Measurements from ENCODE around the gene NPFFR1.

The NPFFR1 gene

DNA sequence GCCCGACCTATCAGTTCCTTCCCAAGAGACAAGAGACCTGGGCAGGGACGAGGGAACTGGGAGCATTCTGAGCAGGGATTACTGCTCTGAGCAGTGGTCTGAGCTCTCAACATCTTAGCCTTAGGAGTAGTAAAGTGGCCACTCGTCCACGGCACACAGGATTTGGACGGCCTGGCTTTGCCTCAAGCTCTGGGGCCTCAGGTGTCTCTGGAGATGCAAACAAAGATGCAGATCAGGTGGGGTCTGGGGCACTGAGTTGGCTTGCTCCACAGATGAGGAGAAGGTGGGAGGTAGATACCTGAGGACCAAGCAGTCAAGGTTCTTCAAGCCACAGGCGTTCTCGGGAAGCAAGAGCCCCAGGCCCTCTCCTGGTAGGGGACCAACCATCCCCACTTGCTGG is 16.1 kb upstream of the NPFFR1 start:
- H3K36me3 ChIP-seq (ENCODE audit: control insufficient read depth, insufficient read depth, low read length), result no peaks in the 10 kb centered on the region
- H3K4me1 ChIP-seq, result no peaks in the 10 kb centered on the region
- H3K9ac ChIP-seq, result no peak overlapping the region
- no peak overlapping the region for H2AFZ ChIP-seq
- no peak overlapping the region for H3K27ac ChIP-seq
- TF ChIP-seq, protein P1, sequence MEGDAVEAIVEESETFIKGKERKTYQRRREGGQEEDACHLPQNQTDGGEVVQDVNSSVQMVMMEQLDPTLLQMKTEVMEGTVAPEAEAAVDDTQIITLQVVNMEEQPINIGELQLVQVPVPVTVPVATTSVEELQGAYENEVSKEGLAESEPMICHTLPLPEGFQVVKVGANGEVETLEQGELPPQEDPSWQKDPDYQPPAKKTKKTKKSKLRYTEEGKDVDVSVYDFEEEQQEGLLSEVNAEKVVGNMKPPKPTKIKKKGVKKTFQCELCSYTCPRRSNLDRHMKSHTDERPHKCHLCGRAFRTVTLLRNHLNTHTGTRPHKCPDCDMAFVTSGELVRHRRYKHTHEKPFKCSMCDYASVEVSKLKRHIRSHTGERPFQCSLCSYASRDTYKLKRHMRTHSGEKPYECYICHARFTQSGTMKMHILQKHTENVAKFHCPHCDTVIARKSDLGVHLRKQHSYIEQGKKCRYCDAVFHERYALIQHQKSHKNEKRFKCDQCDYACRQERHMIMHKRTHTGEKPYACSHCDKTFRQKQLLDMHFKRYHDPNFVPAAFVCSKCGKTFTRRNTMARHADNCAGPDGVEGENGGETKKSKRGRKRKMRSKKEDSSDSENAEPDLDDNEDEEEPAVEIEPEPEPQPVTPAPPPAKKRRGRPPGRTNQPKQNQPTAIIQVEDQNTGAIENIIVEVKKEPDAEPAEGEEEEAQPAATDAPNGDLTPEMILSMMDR (IDR thresholded peaks at IDR 0.05), result no peak
- H3K4me3 ChIP-seq (ENCODE audit: low read depth, low read length), result no peak overlapping the region
- no peaks in the 10 kb centered on the region for H3K79me2 ChIP-seq
- no peaks in the 10 kb centered on the region for H3K9me3 ChIP-seq (ENCODE audit: control insufficient read depth, low read length)
- no peak overlapping the region for H3K4me2 ChIP-seq (ENCODE audit: low read length)
- H3K27me3 ChIP-seq (ENCODE audit: control insufficient read depth, insufficient read depth, low read length), result no peaks in the 10 kb centered on the region

DNA sequence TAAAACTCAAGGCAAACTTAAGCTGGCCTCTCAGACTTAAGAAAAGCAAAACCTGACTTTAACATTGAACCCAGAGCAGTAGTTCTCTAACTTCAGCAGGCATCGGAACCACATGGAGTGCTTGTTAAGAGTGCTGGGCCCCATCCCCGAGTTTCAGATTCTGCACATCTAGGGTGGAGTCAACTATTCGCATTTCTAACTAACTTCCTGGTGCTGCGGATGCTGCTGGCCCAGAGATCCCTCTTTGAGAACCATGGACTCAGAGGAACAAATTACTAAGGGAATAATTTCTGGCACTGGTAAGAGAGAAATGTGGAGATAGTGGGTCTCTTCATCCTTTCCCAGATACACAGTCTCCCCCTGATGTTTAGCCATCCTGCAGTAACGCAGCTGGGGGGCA is 14.6 kb upstream of the NPFFR1 start:
- Histone ChIP-seq H3K4me1 (no peaks in the 10 kb centered on the region), H3K27ac (no peak overlapping the region), H3K9ac (no peak overlapping the region), H3K27me3 (ENCODE audit: control insufficient read depth, insufficient read depth, low read length) (no peaks in the 10 kb centered on the region), H3K9me3 (ENCODE audit: control insufficient read depth, low read length) (no peaks in the 10 kb centered on the region), H2AFZ (no peak overlapping the region), H3K4me2 (ENCODE audit: low read length) (no peak overlapping the region), H3K79me2 (no peaks in the 10 kb centered on the region), H3K4me3 (ENCODE audit: low read depth, low read length) (no peak overlapping the region), H3K36me3 (ENCODE audit: control insufficient read depth, insufficient read depth, low read length) (no peaks in the 10 kb centered on the region)
- TF ChIP-seq, protein P1 (IDR thresholded peaks at IDR 0.05), result no peak

DNA sequence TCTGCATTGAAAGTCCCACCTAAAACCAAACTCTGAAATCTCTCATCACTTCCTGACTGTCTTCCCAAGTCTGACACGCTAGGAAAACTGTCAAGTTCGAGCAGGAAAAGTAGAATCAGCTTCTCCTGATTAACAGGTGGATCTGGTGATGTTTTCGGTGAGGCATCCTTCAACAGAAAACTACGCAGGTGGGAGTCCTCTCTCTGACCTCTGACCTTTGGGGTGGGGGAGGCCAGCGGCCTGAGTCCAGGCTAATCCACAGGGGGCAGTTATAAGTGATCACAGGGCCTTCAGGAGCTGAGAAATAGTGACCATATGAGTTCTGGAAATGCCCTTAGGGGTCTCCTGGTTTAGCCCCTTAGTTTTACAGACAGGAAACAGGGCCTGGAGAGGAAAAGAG is 13.4 kb upstream of the NPFFR1 start:
- Histone ChIP-seq H3K4me2 (ENCODE audit: low read length) (no peak overlapping the region), H3K27ac (no peak overlapping the region), H3K9ac (no peak overlapping the region), H3K27me3 (ENCODE audit: control insufficient read depth, insufficient read depth, low read length) (no peaks in the 10 kb centered on the region), H2AFZ (no peak overlapping the region), H3K36me3 (ENCODE audit: control insufficient read depth, insufficient read depth, low read length) (no peaks in the 10 kb centered on the region), H3K4me3 (ENCODE audit: low read depth, low read length) (no peak overlapping the region), H3K4me1 (no peaks in the 10 kb centered on the region), H3K79me2 (no peaks in the 10 kb centered on the region), H3K9me3 (ENCODE audit: control insufficient read depth, low read length) (no peaks in the 10 kb centered on the region)
- TF ChIP-seq, protein P1 (IDR thresholded peaks at IDR 0.05), result no peak

DNA sequence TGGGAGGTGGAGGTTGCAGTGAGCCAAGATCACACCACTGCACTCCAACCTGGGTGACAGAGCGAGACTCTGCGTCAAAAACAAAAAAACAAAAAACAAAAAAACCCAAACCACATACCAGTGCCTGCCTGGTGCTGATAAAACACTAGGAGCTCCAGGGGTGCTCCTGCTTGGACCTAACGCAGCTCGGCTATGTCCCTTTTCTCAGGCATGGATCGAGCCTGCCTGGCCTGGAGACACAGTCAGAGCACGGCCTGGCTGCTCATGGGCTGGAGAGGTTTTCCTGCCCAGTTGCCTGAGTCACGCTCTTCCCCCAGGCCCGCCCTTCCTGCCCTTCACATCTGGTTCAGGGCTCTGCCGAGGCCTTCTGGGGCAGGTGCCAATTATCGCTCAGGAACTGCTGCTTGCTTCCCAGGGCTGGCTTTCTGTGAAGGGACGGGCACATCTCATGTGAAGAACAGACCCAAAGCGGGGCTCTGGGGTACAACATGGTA is 12.6 kb upstream of the NPFFR1 start:
- TF ChIP-seq, protein P1 (IDR thresholded peaks at IDR 0.05), result no peak
- Histone ChIP-seq H2AFZ (no peak overlapping the region), H3K4me2 (ENCODE audit: low read length) (no peak overlapping the region), H3K4me3 (ENCODE audit: low read depth, low read length) (no peak overlapping the region), H3K9ac (no peak overlapping the region), H3K27me3 (ENCODE audit: control insufficient read depth, insufficient read depth, low read length) (no peaks in the 10 kb centered on the region), H3K4me1 (no peaks in the 10 kb centered on the region), H3K27ac (no peak overlapping the region), H3K9me3 (ENCODE audit: control insufficient read depth, low read length) (no peaks in the 10 kb centered on the region), H3K79me2 (no peaks in the 10 kb centered on the region), H3K36me3 (ENCODE audit: control insufficient read depth, insufficient read depth, low read length) (no peaks in the 10 kb centered on the region)

DNA sequence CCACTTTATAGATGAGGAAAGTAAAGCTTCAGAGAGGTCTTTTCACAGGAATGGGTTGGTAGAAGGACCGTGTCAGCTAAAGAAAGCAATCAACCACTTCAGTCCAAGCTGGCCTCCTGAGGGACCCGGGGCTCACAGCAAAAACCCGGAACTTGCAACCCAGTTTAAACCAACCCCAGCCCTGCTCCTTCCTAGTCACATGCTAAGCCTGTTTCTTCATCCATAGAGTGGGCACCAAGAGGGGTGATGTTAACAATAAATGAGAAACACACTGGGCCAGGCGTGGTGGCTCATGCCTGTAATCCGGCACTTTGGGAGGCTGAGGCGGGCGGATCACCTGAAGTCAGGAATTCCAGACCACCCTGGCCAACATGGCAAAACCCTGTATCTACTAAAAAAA is 12.1 kb upstream of the NPFFR1 start:
- TF ChIP-seq, protein P1 (IDR thresholded peaks at IDR 0.05), result no peak
- Histone ChIP-seq H2AFZ (no peak overlapping the region), H3K9ac (no peak overlapping the region), H3K27me3 (ENCODE audit: control insufficient read depth, insufficient read depth, low read length) (no peaks in the 10 kb centered on the region), H3K79me2 (no peaks in the 10 kb centered on the region), H3K9me3 (ENCODE audit: control insufficient read depth, low read length) (no peaks in the 10 kb centered on the region), H3K4me1 (no peaks in the 10 kb centered on the region), H3K4me3 (ENCODE audit: low read depth, low read length) (no peak overlapping the region), H3K27ac (no peak overlapping the region), H3K36me3 (ENCODE audit: control insufficient read depth, insufficient read depth, low read length) (no peaks in the 10 kb centered on the region), H3K4me2 (ENCODE audit: low read length) (no peak overlapping the region)
